Ovary (tissue), 3 donors: ENCODE data around the gene OR2H2.

Source experiments
- EP300 ChIP-seq: sonication (generic); formaldehyde crosslinking; IDR thresholded peaks from one replicate; pipeline ENCODE4 v1.6.1; 2017; ENCODE audit warnings: antibody characterized with exemption
- POLR2A ChIP-seq: fragments of 450-650 bp; IDR thresholded peaks from one replicate; pipeline ENCODE4 v1.6.1; 2017; ENCODE audit warnings: antibody characterized with exemption, mild to moderate bottlenecking, moderate library complexity
- TF ChIP-seq, protein P1 (sequence below), 3 donors: fragments of 450-650 bp in 2 of 3; fragments of 200-600 bp in 1 of 3; IDR thresholded peaks; one replicate each; pipeline versions ENCODE4 v1.5.1 to v1.8.0; 2016 to 2022; ENCODE audit warnings: antibody characterized with exemption in 3 of 3, mild to moderate bottlenecking in 1 of 3
- donor health status: DM: no; HTN: no; CAD: no.

GRCh38 chr6:29620630-29621029 is 35.7 kb downstream of the OR2H2 start:
- TF ChIP-seq, protein P1, sequence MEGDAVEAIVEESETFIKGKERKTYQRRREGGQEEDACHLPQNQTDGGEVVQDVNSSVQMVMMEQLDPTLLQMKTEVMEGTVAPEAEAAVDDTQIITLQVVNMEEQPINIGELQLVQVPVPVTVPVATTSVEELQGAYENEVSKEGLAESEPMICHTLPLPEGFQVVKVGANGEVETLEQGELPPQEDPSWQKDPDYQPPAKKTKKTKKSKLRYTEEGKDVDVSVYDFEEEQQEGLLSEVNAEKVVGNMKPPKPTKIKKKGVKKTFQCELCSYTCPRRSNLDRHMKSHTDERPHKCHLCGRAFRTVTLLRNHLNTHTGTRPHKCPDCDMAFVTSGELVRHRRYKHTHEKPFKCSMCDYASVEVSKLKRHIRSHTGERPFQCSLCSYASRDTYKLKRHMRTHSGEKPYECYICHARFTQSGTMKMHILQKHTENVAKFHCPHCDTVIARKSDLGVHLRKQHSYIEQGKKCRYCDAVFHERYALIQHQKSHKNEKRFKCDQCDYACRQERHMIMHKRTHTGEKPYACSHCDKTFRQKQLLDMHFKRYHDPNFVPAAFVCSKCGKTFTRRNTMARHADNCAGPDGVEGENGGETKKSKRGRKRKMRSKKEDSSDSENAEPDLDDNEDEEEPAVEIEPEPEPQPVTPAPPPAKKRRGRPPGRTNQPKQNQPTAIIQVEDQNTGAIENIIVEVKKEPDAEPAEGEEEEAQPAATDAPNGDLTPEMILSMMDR (IDR thresholded peaks at IDR 0.05), result no peak
- no peak for TF ChIP-seq POLR2A
- TF ChIP-seq EP300, result no peak
